Measurements from ENCODE around the gene SH3D21.

DNA sequence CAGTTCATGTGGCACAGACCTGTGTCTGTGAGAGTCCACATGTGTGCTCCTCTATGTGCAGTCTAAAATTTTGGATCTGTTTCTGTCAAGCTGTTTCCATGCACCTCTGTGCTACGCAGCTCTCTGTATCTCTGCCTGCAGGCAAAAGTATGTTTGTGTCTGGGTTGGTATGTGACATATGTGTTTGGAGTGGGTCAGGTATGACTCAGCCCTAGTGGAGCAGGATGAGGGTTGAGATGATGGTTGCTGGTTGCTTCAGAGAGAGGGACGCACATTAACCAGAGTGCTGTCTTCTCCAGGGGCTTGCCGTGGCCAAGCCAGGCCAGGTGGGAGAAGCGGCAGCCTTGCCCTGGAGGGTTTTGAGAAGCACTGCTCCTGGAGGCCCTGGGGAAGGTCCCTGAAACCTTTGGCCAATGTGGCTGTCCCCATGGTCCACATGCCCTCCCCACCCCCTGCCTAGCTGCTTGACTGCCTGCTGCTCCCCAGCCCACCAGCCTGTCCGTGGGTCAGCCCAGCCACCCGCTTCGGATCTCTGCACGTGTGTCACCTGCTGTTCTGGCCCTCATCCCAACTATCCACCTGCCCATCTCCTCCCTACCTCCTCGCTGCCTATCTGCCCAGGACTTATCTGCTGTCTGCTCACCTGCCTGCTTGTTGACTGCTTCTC is 21.4 kb downstream of the SH3D21 start:
- TF ChIP-seq MYC (IDR thresholded peaks at IDR 0.05; ENCODE audit: low read depth, low read length) = no peak
- TF ChIP-seq, protein P1, sequence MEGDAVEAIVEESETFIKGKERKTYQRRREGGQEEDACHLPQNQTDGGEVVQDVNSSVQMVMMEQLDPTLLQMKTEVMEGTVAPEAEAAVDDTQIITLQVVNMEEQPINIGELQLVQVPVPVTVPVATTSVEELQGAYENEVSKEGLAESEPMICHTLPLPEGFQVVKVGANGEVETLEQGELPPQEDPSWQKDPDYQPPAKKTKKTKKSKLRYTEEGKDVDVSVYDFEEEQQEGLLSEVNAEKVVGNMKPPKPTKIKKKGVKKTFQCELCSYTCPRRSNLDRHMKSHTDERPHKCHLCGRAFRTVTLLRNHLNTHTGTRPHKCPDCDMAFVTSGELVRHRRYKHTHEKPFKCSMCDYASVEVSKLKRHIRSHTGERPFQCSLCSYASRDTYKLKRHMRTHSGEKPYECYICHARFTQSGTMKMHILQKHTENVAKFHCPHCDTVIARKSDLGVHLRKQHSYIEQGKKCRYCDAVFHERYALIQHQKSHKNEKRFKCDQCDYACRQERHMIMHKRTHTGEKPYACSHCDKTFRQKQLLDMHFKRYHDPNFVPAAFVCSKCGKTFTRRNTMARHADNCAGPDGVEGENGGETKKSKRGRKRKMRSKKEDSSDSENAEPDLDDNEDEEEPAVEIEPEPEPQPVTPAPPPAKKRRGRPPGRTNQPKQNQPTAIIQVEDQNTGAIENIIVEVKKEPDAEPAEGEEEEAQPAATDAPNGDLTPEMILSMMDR (IDR thresholded peaks at IDR 0.05; ENCODE audit: low read depth, low read length) = no peak
- no peak for TF ChIP-seq POLR2A (IDR thresholded peaks at IDR 0.05; ENCODE audit: extremely low read depth, insufficient read length)
- TF ChIP-seq, protein P2, sequence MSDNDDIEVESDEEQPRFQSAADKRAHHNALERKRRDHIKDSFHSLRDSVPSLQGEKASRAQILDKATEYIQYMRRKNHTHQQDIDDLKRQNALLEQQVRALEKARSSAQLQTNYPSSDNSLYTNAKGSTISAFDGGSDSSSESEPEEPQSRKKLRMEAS (IDR thresholded peaks at IDR 0.05; ENCODE audit: low read depth, low read length) = no peak

Measured in NB4 (cell line).